ENCODE data around the gene ZNF780B.

Gene ZNF780B

GRCh38 chr19:40035996-40036395, 20.0 kb downstream of the ZNF780B start:
- peak; percentile 17 for DNase-seq

- no peak for DNase-seq
These were observed 22.0 kb downstream of the ZNF780B start for GRCh38 chr19:40033989-40034560.

GRCh38 chr19:40026597-40026970, 29.4 kb downstream of the ZNF780B start:
- DNase-seq, result no peak

- no peak for DNase-seq
These were observed 30.0 kb downstream of the ZNF780B start for GRCh38 chr19:40025938-40026596.

GRCh38 chr19:40023969-40024368, 32.1 kb downstream of the ZNF780B start:
- no peak for DNase-seq

- DNase-seq, result no peak
These were observed 42.0 kb downstream of the ZNF780B start for GRCh38 chr19:40013991-40014390.

- DNase-seq, result no peak
These were observed 46.4 kb downstream of the ZNF780B start for GRCh38 chr19:40009674-40010073.

GRCh38 chr19:40006273-40006691, 49.7 kb downstream of the ZNF780B start:
- DNase-seq, result peak; percentile 62

GRCh38 chr19:40005691-40006272, 50.2 kb downstream of the ZNF780B start:
- no peak for DNase-seq

GRCh38 chr19:39998501-39998900, 57.5 kb downstream of the ZNF780B start:
- peak; percentile 3 for DNase-seq

GRCh38 chr19:39997638-39998216, 58.3 kb downstream of the ZNF780B start:
- DNase-seq, result peak; percentile 4

GRCh38 chr19:39996811-39997637, 59.0 kb downstream of the ZNF780B start, which contains the start of gene ZNF546:
Gene ZNF546 (plus strand): TSS chr19:39997060. CDS start chr19:39998327, 1,267 bp downstream.
- DNase-seq, result peak; percentile 86

- peak; percentile 57 for DNase-seq
These were observed 59.7 kb downstream of the ZNF780B start for GRCh38 chr19:39996218-39996810.

- no peak for DNase-seq
These were observed 60.2 kb downstream of the ZNF780B start for GRCh38 chr19:39995794-39996193.

- DNase-seq, result no peak
These were observed 61.7 kb downstream of the ZNF780B start for GRCh38 chr19:39994361-39994760.

GRCh38 chr19:39993605-39994004, 62.4 kb downstream of the ZNF780B start:
- no peak for DNase-seq

- DNase-seq, result no peak
These were observed 68.4 kb downstream of the ZNF780B start for GRCh38 chr19:39987596-39987995.

- DNase-seq, result no peak
These were observed 68.9 kb downstream of the ZNF780B start for GRCh38 chr19:39987167-39987566.

- no peak for DNase-seq
These were observed 69.4 kb downstream of the ZNF780B start for GRCh38 chr19:39986643-39987042.

- DNase-seq, result no peak
These were observed 72.2 kb downstream of the ZNF780B start for GRCh38 chr19:39983695-39984300.

- DNase-seq, result no peak
These were observed 73.1 kb downstream of the ZNF780B start for GRCh38 chr19:39982883-39983282.

Data from fibroblast of skin of right quadriceps (primary cell).